VCaP (cell line): Measurements from ENCODE around the gene ZNF823.

Experiments
- H3K27ac ChIP-seq: fragments of 450-650 bp; 2 replicates; pipeline ENCODE4 v1.5.1; 2017
- CTCF ChIP-seq: fragments of 450-650 bp; conservative IDR thresholded peaks from 2 replicates; pipeline ENCODE4 v1.5.1; 2017; ENCODE audit warnings: mild to moderate bottlenecking, moderate library complexity

Gene ZNF823

DNA sequence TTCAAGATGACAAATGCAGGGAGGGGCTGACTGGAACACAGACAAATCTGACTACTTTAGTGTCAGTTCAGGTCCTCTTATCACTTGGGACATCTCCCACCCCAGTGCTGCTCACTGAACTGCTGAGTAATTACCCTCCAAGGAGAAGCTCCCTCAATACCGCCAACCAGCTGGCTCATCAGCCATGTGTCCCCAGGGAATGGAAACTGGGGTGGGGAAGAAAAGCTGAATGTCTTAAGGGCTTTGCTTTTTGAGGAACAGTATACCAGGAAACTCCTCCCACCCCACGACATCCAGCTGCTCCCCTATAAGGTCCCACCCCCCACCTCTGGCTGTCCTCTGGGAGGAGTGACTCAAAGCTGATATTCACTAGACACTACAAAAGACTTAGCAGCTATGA lies 2.0 kb downstream of the ZNF823 start:
- H3K27ac ChIP-seq, result peak overlapping the region; percentile 95
- no peak for TF ChIP-seq CTCF

DNA sequence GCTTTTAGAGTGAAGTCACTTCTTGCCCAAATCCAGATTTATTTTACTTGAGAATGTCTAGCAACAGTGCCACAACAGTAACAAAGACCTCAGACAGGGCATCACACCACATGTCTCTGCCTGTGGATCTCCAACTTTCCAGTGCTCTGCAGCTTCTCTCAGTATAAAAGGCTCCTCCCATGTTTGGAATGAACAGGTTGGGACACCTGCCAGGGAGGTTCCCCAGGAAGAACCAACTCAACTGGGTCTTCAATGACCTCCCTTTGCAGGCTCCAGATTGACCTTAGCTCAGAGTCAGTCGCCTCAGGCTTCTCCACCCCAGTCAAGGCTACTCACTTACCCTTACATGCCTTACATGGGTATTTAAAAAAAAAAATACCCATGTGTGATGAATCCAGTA lies 3.4 kb downstream of the ZNF823 start:
- peak overlapping the region; percentile 95; the same call in 1 of the 2 replicates for H3K27ac ChIP-seq
- TF ChIP-seq CTCF, result no peak

DNA sequence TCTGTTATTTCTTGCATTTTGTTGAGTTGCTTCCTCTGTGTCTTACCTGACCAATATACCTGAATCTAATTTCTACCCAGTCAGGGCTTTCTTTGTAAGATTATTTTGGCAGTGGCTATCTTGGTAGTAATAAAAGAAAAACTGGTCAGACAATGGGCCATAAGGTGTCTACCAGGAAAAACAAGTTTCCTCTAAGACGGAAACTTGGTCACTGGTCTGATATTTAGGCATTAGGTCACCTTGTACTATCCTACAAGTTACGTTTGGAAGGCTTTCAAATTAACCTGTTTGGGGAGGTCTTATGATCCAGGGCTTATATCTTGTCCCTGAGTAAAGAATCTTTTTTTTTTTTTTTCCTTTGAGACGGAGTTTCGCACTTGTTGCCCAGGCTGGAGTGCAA lies 9.2 kb downstream of the ZNF823 start:
- peak overlapping the region; percentile 95 for H3K27ac ChIP-seq
- TF ChIP-seq CTCF, result no peak

DNA sequence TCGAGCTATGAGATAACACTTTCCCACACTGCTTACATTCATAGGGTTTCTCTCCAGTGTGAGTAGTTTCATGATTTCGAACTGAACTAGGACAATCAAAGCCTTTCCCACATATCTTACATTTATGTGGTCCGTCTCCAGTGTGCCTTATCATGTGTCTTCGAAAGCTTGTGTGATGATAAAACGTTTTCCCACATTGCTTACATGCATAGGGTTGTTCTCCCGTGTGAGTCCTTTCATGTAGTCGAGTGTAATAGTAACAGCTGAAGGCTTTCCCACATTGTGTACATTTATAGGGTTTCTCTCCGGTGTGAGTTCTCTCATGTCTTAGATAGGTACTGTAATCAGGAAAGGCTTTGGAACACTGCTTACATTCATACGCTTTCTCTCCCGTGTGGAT lies 16.3 kb downstream of the ZNF823 start:
- H3K27ac ChIP-seq, result no peak overlapping the region
- TF ChIP-seq CTCF, result no peak

GRCh38 chr19:11721681-11722080 lies 17.1 kb downstream of the ZNF823 start:
- no peak for TF ChIP-seq CTCF

DNA sequence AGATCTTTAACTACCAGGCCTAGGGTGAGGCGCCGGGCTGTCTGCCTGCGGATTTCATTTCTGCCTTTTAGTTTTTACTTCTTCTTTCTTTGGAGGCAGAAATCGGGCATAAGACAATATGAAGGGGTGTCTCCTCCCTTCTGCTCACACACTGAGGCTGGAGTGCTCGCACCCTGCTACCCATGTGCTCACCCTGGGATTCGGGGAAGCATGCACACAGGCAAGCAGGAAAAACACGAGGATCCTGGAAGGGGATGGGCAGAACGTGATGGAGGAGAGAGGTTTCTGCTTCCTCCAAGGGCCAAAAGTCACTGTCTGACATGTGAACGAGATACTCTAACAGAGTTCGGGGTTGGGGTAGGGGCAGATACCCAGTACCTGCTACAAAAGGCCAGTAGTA lies 28.4 kb downstream of the ZNF823 start:
- no peak overlapping the region for H3K27ac ChIP-seq
- TF ChIP-seq CTCF, result no peak

More at GRCh38 chr19:11721681-11722080, 17.1 kb downstream of the ZNF823 start:
- H3K27ac ChIP-seq, result no peak overlapping the region

- TF ChIP-seq CTCF, result no peak
- H3K27ac ChIP-seq, result no peak overlapping the region
These were observed 30.3 kb downstream of the ZNF823 start for GRCh38 chr19:11708457-11708856.

DNA sequence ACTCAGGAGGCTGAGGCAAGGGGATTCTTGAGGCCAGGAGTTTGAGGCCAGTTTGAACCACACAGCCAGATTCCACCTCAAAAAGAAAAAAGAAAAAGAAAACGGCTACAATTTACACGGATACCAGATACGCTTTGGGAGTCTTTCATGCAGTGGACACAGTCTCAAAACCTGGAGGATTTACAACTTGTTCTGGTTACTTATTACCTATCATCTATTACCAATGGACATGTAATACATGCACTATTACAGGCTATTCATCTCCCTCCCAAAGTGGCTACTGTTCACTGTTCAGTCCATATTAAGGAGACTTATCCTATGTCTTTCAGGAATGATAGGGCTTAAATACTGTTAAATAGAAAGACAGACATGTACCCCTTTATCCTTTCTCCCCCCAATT lies 33.3 kb downstream of the ZNF823 start:
- no peak for TF ChIP-seq CTCF
- no peak overlapping the region for H3K27ac ChIP-seq
